Stimulated activated naive CD8-positive, alpha-beta T cell treated with anti-CD3 and anti-CD28 coated beads, Interleukin-15, Interleukin-2, amounts not matched to agents 100 U/mL and 50 U/mL, for 24 hours (primary cell): Measurements from ENCODE around the gene CUL4A.

Experiments
- ATAC-seq: fragments of 150-1000 bp; cut with Tn5 transposase; one replicate; pipeline ENCODE4 v1.10.0; 2021
- DNase-seq: peaks from one replicate; pipeline ENCODE4 v3.0.0; 2021

Gene CUL4A

DNA sequence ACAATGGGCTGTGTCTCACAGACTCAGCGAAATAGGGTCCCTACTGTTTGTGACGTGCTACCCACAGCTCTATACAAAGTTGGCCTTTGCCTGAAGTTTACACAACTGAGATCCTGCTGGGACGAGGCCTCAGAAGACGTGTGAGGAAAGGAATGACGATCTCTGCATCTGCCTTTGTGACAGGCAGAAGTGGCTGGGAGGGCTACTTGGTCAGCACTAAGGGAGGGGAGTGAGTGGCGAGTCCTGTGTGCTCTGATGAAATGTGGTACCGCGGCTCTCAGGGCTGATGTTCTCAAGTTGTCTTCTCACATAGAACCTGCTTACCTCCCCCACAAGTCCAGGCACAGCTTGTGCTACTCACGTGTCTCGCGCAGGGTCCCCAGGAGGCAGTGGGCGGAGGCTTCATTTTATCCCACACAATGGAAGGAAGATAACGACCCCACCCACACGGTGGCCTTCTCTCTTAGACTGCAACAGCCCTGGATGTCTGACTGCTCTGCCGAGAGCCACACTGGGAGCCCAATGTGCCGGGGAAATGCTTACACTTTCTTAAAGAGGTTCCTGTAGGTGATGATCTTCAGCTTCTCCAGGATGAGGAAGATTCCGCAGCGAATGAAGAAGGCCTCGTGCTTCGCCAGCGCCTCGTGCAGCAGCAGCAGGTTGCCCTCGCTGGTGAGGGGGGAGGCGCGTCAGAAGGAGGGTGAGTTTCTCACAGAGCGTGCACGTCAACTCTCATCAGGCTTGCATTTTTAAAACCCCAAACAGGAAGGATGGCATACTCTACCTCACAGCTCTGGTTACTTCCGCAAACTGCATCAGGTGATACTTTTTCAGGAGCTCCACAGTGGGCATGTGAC, 29.8 kb upstream of the CUL4A start:
- no peak for DNase-seq
- no peak for ATAC-seq

DNA sequence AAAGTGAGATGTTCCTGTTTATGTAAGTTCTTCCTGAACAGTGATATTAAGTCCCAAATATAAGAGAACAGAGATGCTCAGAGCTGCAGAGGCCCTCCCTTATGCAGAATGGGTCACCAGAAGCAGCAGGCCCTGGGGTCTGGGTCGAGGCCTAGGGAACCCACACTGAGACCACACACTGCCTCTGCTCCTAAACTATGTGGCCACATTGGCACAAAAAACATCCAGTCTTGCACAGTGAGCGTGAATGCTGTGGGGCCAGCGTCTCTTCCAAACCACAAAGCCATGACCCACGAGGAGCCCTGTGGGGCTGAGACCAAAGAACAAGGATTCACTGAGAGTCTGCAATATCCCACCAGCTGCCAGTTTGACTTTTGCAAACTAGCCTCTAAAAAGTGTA, 27.4 kb upstream of the CUL4A start:
- no peak for ATAC-seq
- DNase-seq: no peak

DNA sequence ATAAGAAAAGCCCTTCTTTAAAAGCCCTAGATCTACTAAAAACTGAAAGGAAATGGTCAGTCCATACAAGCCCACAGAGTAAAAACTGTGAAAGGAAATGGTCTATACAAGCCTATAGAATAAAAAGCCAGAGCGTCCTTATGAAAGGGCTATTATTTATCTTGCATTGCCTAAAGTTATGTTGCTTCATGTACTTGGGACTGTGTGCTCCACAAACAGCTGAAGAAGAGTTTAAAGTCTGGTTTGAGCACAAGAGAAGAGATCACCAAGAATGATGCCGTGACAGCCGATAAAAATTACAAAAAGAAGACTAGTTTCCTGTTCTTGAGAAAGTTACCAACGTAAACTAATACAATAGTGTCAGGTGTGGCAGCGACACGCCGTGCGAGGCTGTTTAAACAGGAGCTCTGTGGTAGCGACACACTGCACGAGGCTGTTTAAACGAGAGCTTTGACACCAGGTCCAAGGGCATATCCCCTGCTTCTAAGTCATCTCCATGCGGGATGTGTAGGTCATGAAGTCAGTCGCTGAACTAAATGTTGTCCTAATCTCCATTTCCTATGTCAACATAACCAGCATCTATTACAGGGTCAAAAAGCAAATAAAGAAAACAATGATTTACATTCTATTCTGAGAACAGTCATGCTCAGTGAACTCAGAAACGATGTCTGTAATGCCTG, 25.8 kb upstream of the CUL4A start:
- ATAC-seq (no peak), DNase-seq (no peak)

DNA sequence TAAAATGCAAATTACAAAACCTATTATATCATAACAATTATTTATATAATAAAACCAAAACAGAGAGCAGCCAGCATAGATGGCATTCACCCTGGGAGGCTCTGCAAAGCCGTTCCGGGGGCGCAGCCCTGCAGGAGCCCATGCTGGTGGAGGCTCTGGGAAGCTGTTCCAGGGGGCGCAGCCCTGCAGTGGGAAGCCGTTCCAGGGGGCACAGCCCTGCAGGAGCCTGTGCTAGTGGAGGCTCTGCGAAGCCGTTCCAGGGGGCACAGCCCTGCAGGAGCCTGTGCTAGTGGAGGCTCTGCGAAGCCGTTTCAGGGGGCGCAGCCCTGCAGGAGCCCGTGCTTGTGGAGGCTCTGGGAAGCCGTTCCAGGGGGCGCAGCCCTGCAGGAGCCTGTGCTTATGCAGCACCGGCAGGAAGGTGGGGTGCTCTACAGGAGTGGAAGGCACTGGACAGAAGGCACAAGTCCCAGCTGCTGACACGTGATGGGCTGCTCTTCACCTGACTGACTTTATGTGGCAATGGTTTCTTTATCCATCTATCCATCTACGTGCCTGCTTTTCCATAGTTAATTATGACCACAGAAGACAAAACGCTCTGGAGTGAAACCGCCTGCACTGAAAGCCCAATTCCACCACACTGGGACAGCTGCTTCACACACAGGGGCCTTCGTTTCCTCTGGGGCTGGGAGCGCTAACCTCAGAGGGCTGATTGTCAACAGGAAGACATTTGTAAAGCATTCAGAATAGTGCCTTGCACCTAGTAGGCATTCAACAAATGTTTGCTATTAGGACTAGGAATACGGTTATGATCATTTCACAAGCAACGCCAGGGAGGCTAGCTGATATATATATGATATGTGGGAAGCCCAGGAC, 24.6 kb upstream of the CUL4A start:
- no peak for ATAC-seq
- no peak for DNase-seq

DNA sequence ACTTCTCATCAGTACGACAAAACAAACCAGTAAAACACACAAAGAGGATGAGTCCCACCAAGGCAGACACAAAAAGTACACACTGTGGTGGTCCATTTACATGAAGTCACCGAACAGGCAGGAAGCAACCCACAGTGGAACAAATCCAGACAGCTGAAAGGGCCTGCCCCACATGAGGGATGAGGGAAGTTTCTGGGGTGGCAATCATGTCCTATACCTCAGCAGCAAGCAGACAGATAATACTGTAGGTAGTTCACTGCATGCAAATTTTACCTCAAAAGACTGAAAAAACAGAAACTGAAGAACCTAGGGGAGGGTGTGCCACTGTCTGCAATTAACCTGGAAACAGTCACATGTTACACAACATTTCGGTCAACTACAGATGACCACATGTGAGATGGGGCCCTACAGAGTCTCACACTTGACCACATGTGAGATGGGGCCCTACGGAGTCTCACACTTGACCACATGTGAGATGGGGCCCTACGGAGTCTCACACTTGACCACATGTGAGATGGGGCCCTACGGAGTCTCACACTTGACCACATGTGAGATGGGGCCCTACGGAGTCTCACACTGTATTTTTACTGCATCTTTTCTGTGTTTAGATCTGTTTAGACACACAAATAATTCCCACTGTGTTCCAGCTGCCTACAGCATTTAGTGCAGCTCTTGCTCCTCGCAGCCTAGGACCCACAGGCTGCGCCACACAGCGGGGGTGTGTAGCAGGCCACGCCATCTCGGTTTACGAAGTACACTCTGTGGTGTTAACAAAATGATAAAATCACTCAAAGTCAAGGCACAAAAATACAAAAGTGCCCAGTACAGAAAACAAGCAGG, 23.1 kb upstream of the CUL4A start:
- peak; percentile 34 for DNase-seq
- ATAC-seq: peak; percentile 79

DNA sequence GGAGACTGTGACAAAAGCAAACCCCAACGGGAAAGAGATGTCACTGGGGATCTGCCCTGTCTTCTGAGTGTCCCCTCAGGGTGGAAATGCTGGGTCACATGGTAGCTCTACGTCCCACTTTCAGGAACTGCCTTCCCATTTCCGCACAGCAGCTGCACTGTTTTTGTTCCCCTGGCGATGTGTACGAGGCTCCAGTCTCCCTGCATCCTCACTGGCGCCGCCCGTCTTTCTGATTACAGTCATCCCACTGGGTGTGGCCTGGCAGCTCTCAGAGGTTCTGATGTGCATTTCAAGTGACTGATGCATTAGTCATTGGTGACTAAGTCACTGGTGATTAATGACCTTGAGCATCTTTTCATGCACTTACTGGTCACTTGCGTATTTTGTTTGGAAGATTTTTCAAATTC, 22.1 kb upstream of the CUL4A start:
- ATAC-seq: peak; percentile 89
- peak; percentile 72 for DNase-seq

DNA sequence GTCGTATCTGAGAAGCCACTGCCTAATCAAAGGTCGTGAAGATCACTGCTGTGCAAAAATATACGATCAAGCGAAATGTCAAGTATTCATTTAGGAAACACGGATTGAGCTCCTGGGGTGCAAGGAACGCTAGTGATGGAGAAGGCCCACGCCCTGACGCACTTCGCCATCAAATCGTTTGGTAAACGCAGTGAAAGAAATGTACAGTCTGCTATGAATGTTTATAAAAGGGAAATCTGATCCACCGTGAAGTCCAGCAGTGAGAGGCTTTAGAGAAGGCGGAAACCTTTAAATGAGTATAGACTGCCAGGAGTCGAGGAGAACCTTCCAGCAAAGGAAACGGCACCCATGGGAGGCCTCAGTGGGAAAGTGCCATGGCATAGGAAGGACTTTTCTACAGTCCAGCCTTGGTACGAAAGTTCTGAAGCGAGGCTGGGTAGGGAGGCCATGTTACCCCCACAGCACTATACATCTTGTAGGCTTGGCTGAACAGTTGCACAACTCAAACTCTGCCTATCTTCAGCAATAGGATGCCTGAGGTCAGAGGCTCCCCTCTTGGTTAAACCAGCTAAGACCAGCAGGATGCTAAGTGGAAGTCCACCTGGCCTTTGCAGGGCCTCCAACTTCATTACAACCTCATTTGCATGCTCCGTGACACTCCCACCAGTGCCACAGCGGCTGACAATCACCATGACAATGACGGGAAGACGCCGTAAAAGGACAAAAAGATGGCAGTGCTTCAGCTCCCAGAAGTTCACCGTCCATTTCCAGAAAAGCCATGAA, 21.3 kb upstream of the CUL4A start:
- ATAC-seq: no peak
- DNase-seq: no peak

DNA sequence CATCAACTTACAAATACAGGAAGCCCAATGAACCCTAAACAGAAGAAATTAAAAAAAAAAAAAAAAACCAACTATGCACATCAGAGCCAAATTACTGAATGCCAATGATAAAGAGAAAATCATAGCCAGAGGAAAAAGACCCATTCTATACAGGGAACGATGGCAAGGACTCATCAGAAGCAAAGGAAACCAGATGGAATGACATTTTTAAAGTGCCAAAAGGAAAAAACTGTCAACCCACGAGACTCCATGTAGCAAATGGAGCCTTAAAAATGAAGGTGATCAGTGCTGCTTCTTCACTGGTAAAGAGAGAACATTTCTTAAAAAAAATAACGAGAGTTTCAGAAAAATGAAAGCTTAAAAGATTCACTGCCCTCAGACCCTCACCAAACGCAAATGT, 19.2 kb upstream of the CUL4A start:
- DNase-seq (no peak), ATAC-seq (no peak)

DNA sequence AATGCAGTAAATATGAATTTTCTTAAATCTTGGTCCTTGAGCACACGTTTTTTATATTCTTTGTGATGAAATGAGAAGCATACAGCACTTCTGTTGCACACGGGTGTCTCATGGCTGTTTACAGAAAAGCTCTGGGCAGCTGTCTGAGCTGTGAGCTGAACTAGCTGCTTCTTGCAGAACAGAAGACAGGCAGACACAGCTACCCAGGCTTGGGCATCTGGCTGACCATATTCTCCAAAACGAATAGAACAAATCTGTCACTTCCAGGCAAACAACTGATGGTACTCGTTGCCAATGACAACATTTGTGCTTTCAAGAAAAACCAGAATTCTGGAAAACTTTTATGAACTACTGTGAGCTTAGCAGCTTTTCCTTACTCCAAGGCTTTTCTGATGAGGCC, 17.1 kb upstream of the CUL4A start:
- DNase-seq: no peak
- no peak for ATAC-seq

DNA sequence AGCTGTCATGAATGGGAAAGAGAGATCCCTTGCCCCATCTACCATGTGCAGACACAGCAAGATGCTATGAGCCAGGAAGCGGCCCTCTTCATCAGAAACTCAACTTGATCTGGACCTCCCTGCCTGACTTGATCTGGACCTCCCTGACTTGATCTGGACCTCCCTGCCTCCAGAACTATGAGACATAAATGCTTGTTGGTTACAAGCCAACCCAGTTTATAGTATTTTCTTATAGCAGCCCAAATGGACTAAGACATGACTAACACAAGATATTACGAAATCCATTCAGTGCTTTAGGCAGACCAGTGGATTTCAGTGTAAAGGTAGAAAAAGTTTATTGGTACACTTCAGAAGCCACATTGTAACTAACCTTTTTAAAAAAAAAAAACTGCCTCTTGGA, 16.5 kb upstream of the CUL4A start:
- no peak for ATAC-seq
- DNase-seq: no peak

DNA sequence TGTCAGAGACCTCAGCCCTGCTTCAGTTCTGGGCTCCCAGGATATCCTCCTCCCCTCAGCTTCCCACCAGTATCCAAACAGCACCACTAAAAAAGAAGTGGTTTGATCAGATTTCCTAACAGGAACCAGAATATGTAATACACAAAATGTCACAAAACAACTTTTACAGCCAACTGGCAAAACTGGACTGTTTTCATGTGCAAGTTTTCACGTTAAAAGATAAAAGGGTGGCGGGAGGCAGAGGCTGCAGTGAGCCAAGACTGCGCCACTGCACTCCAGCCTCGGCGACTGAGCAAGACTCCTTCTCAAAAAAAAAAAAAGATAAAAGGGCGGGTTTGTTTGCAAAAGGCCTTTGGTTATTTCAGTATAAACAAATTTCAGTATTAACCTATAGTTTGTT, 14.1 kb upstream of the CUL4A start:
- ATAC-seq (no peak), DNase-seq (no peak)

DNA sequence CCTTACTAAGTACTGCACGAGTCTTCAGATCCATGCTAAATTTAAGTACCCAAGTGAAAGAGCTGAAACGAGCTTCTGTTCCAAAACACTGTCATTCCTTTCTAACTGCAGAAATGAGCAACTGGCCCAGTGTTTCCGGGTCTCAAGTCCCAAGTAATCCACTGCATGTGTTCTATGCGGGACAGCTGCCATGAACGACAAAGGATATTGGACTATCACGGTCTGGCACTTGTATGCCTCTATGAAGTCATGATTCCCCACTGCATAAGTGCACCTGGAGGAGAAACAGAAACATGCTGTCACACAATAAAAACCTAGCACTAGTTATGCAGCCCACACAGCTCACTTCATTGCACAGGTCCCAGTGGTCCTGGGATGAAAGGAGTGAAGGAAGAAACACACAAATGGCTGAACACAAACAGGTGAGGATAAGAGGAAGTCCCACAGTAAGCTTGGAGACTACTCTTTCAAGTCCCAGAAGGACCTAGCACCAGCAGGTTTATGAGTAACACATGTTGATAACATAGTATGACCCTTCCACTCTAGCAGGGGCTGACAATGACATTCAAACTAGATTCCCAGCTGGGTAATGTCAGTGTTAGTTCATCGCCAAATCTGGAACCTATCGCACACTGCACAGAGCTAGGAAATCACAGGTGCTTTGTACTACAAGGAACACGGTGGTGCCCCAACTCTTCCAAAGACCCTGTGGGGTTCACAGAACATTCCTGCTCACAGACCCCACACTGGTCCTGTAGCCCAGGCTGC, 12.3 kb upstream of the CUL4A start:
- DNase-seq: no peak
- no peak for ATAC-seq

DNA sequence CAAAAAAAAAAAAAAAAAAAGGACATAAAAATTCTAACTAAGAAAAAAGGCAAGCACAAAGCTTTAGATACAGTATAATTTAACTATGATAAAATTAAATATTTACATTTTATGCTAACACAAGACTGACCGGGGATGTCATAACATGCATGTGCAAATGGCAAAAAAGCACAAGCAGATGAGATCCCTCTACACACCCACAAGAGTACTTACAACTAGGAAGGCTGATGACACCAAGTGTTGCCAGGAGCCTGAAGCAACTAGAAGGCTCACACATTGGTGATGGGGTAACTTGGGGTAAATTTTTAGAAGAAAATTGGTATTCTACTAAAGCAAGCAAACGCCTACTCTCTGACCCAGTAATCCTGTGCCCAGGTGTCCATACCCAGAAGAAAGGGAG, 7.6 kb upstream of the CUL4A start:
- DNase-seq: no peak
- no peak for ATAC-seq

DNA sequence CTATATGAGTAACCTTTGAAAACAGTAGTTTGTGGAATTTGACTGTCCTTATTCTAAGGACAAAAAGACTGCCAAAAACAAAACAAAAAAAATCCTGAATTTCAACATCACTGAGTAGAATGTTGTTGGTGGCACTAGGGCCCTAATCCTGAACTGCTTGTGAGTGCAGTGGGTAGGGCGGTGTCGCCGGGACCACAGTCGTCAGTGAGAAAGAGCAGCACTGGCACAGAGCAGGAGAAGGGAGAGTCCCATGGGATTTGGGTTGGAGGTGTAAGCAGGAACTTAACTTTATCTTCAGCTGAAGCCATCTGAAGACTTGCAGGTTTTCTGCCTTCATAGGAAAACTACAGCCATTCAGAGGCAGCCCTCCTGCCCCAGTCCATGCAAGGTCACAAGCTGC, 6.5 kb upstream of the CUL4A start:
- DNase-seq: no peak
- no peak for ATAC-seq

DNA sequence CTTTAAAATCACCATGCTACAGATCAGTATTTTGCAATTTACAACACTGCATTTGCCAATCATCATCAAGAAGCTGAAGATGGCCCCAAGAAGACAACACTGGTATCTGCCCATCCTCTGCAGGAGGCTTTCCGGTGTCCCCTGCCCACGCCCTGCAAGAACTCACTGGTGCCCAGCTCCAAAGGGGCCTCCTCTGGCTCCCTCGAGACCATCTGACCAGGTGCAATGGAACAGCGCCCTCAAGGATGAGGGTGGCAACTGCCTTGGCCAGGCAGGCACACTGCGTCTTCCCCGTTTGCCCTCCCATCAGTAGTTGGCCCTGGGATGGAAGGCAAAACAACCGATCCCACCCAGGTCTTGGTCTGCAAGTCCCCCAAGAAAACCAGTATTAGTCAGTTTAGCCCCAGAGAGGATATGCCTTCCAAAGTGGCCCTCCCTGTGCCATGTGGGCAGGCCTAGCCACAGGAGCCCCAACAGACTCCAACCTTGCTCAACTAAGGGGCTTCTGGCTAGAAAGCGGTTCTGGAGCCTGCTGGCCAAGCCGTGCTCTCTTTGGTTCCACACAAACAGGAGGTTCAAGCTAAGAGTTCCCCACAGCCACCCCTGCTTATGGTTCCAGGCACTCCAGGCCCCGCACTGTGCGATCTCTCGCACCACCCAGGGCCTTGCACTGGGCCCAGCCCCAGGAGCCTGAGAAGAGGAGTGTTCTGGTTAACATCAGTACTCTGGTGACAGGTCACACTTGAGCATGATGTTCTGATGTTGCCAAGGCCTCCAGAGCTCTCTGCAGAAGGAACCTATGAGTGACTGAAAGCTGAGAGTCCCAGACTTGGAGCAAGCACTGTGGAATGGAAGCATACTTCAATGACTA, 5.7 kb upstream of the CUL4A start:
- DNase-seq (no peak), ATAC-seq (no peak)

DNA sequence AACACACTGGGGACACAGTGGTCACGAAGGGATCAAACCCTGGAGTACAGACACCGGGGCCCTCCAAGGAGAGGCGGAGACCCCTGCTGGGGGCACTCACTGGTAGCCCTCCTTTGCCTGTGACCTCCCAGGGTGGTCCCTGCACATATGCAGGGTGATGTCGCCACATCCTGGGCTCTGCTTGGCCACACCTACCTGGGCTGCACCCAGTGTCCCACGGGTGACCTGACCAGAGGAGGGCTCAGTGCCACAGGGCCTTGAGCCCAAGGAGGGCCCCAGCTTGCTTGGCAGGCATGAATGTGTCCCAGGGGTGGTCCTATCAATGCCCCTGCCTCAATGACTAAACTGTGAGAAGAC, 5.1 kb upstream of the CUL4A start:
- no peak for ATAC-seq
- DNase-seq: no peak

DNA sequence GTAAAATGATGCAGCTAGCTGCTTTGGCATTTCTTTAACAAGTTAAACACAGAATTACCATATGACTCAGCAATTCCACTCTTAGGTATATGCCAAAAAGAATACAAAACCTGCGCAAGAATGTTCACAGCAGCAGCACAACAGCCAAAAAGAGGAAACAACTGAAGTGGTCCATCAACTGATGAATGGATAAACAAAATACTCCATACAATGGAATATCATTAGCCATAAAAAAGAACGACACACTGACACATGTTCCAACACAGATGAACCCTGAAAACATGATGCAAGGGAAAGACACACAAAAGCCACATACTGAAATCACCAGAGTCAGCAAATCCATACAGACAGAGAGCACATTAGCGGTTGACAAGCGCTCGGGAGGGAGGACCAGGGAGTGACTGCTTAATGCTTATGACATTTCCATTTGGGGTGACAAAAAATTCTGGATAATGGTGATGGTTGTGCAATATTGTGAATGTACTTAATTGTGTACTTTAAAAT, 3.9 kb upstream of the CUL4A start:
- no peak for ATAC-seq
- DNase-seq: no peak

DNA sequence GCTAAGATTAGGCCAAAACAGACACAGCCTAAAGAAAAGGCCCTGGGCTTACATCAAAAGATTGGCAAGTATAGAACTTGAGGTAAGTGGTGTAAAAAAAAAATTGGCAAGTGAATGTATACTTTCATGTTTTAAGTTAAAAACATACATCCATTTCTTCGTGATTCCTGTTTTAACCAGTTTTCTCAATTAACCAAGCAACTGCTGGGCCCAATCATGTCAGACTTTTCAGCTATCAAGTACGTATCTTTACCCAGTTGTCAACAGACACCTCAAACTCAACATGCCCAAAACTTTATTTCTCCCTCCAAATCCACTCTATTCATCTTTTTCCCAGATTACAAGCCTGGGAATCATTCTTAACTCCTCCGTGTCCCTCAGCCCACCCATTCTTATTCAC, 2.0 kb upstream of the CUL4A start:
- DNase-seq (no peak), ATAC-seq (no peak)

DNA sequence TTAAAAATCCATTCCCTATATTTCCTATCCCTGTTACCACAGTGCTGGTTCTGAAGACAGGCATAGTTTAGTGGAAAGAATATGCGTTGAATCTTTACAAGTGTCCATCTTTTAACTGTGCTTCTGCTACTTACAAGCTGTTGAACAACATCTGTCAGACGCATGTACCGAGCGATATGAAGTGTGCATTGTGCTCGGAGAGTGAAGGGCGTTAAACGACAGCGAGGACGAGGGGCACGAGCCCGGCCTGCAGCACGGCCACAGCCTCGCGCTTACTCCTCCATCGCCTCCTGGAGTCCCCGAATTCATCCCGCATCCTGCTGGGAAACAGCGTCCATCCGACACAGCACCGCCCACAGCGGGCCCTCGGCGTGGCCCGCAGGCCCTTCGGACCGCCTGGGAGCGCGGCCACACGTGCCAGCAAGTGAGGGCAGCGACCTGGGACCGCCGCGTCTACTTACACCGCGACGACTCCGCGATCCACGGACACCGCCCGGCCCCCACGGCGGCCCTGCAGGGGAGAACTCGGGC, 1.5 kb upstream of the CUL4A start:
- DNase-seq (no peak), ATAC-seq (peak; percentile 1)
